ENCODE measurements around the gene CRYBG3.

- TF ChIP-seq YY1 (IDR thresholded peaks at IDR 0.05; ENCODE audit: low read depth) (no peak), CREB1 (IDR thresholded peaks at IDR 0.05; ENCODE audit: low read depth) (no peak), FOXM1 (IDR thresholded peaks at IDR 0.05; ENCODE audit: borderline replicate concordance, low read depth) (no peak), REST (IDR thresholded peaks at IDR 0.05; ENCODE audit: low read depth) (no peak), EP300 (IDR thresholded peaks at IDR 0.05; ENCODE audit: borderline replicate concordance) (no peak), RAD21 (IDR thresholded peaks at IDR 0.05; ENCODE audit: low read depth) (no peak), MAX (IDR thresholded peaks at IDR 0.05) (no peak), EGR1 (IDR thresholded peaks at IDR 0.05) (no peak), TEAD4 (IDR thresholded peaks at IDR 0.05) (no peak), TAF1 (IDR thresholded peaks at IDR 0.05; ENCODE audit: low read depth) (no peak), USF1 (IDR thresholded peaks at IDR 0.05) (no peak)
Measured at GRCh38 chr3:97939401-97939800, 117.6 kb downstream of the CRYBG3 start.
